BJ (cell line): Measurements from ENCODE around the gene TNFRSF19. TPM values are rescaled to one million over a fixed set of nuclear protein-coding genes. Genes with fewer than 3 reads are reported as not detected.

Experiments
- CTCF ChIA-PET: fragments of 350-600 bp; formaldehyde crosslinking; extraction: SDS; loops from one replicate; lab custom pipeline; 2021; ENCODE audit warnings: antibody characterized with exemption, inconsistent platforms; lab: Yijun Ruan, JAX
- POLR2A ChIA-PET: fragments of 300-600 bp; sonication (Branson Sonifier 250); formaldehyde crosslinking; extraction: SDS; loops from one replicate; lab custom pipeline; 2021; ENCODE audit warnings: antibody characterized with exemption; lab: Charles Lee
- DNase-seq: peaks from one replicate; pipeline ENCODE4 v3.0.0-alpha.2; 2011; ENCODE audit warnings: low read depth
- H3K27me3 ChIP-seq: 2 replicates; pipeline ENCODE4 v1.6.0; 2011; ENCODE audit warnings: low read length; ENCODE audit not compliant: control insufficient read depth, insufficient read depth
- H3K36me3 ChIP-seq: 2 replicates; pipeline ENCODE4 v1.5.1; 2011; ENCODE audit warnings: low read length; ENCODE audit not compliant: control insufficient read depth, insufficient read depth
- H3K4me3 ChIP-seq: 2 replicates; pipeline ENCODE4 v1.5.1; 2011; ENCODE audit warnings: low read depth, mild to moderate bottlenecking, control low read depth, low read length
- CTCF ChIP-seq: IDR thresholded peaks from 2 replicates; pipeline ENCODE4 v1.5.1; 2011; ENCODE audit warnings: low read depth, mild to moderate bottlenecking, control low read depth, inconsistent platforms, low read length, moderate library complexity; ENCODE audit not compliant: insufficient read depth
- polyA plus RNA-seq: library from polyadenylated mRNA; depleted of rRNA; stranded (reverse); fragments of >200 nt; gene quantifications from 2 replicates; pipeline ENCODE4 v1.2.3, GENCODE V29; 2011

The TNFRSF19 gene
- polyA plus RNA-seq, 1 experiment: 14.8 TPM

- POLR2A ChIA-PET: interaction anchor here (0.7 kb wide), 1 partner anchor 38 kb away, joined by 8 read pairs; no protein-coding TSS in a partner anchor
- no peak overlapping the region for H3K4me3 ChIP-seq
- no peak for DNase-seq
- no peak for TF ChIP-seq CTCF
- H3K27me3 ChIP-seq: no peaks in the 10 kb centered on the region
- CTCF ChIA-PET: interaction anchor here (1.4 kb wide), 1 partner anchor 11 kb away, joined by 7 read pairs; no protein-coding TSS in a partner anchor
- no peaks in the 10 kb centered on the region; the same call in 1 of the 2 replicates for H3K36me3 ChIP-seq
Measured at GRCh38 chr13:23632741-23633140, 62.5 kb downstream of the TNFRSF19 start.

- DNase-seq: no peak
- CTCF ChIA-PET: no interaction called here
- TF ChIP-seq CTCF: no peak
- POLR2A ChIA-PET: no interaction called here
- Histone ChIP-seq H3K36me3 (no peaks in the 10 kb centered on the region; the same call in 1 of the 2 replicates), H3K27me3 (no peaks in the 10 kb centered on the region), H3K4me3 (no peak overlapping the region)
Measured at GRCh38 chr13:23634897-23635296, 64.7 kb downstream of the TNFRSF19 start.

GRCh38 chr13:23636360-23636759 lies 66.1 kb downstream of the TNFRSF19 start:
- CTCF ChIA-PET: interaction anchor here (0.6 to 1.1 kb wide), 5 partner anchors 11 to 166 kb away, joined by 3 to 4 read pairs (median 3); no protein-coding TSS in a partner anchor
- POLR2A ChIA-PET: interaction anchor here (0.6 to 0.7 kb wide), 2 partner anchors 15 to 18 kb away, joined by 3 read pairs; no protein-coding TSS in a partner anchor

GRCh38 chr13:23637829-23638228 lies 67.6 kb downstream of the TNFRSF19 start:
- no peaks in the 10 kb centered on the region for H3K27me3 ChIP-seq
- DNase-seq: no peak
- TF ChIP-seq CTCF: no peak
- ChIA-PET POLR2A (no interaction called here), CTCF (no interaction called here)
- H3K36me3 ChIP-seq: no peaks in the 10 kb centered on the region
- no peak overlapping the region for H3K4me3 ChIP-seq

More at GRCh38 chr13:23636360-23636759, 66.1 kb downstream of the TNFRSF19 start:
- TF ChIP-seq CTCF: no peak
- no peak for DNase-seq
- Histone ChIP-seq H3K4me3 (no peak overlapping the region), H3K27me3 (no peaks in the 10 kb centered on the region), H3K36me3 (no peaks in the 10 kb centered on the region; the same call in 1 of the 2 replicates)

- Histone ChIP-seq H3K27me3 (no peaks in the 10 kb centered on the region), H3K36me3 (no peaks in the 10 kb centered on the region), H3K4me3 (no peak overlapping the region)
- no peak for TF ChIP-seq CTCF
- ChIA-PET POLR2A (no interaction called here), CTCF (no interaction called here)
- no peak for DNase-seq
Measured at GRCh38 chr13:23639674-23640073, 69.5 kb downstream of the TNFRSF19 start.
